Right cardiac atrium (tissue), 5 donors: Measurements from ENCODE around the gene ARAP3. TPM values are rescaled to one million over a fixed set of nuclear protein-coding genes. Genes with fewer than 3 reads are reported as not detected.

Source experiments
- ATAC-seq, 2 donors: fragments of 200-7000 bp; cut with Tn5 transposase; one replicate each; pipeline versions ENCODE4 v1.8.0 to v1.9.1; 2020; ENCODE audit warnings: moderate library complexity in 2 of 2, mild to moderate bottlenecking in 1 of 2
- DNase-seq, 3 donors: peaks; one replicate each; pipeline ENCODE4 v3.0.0-alpha.2; 2020
- H3K27ac ChIP-seq: one replicate; pipeline ENCODE4 v1.5.1; 2013; ENCODE audit warnings: mild to moderate bottlenecking, low read length, control low read depth, moderate library complexity
- H3K27me3 ChIP-seq: one replicate; pipeline ENCODE4 v1.6.1; 2013; ENCODE audit not compliant: control insufficient read depth, insufficient read depth
- H3K4me1 ChIP-seq: one replicate; pipeline ENCODE4 v1.6.1; 2013; ENCODE audit warnings: low read length; ENCODE audit not compliant: control insufficient read depth, insufficient read depth
- H3K4me3 ChIP-seq: one replicate; pipeline ENCODE4 v1.5.1; 2013; ENCODE audit warnings: low read length, control low read depth
- H3K9me3 ChIP-seq: one replicate; pipeline ENCODE4 v1.6.1; 2013; ENCODE audit warnings: low read length; ENCODE audit not compliant: control insufficient read depth
- WGBS: extraction: QIAGEN DNeasy Blood & Tissue Kit; methylation state at CpG from one replicate; pipeline ENCODE4 v1.1.7; 2013; 5-methylcytosine and 5-hydroxymethylcytosine counted together
- intact Hi-C, 4 donors: fragments of 100-400 bp; cut with DNase I; formaldehyde crosslinking; loops; one replicate each; pipeline versions ENCODE4 v1.11.0 to v1.14.0; 2022 to 2023
- polyA plus RNA-seq: library from polyadenylated mRNA; stranded (reverse); fragments of 200-250 nt; gene quantifications from one replicate; pipeline ENCODE4 v1.2.3, GENCODE V29; 2013
- total RNA-seq, 4 donors: library from RNA; stranded (reverse); fragmentation: NEBNext Ultra II Directional; extraction: Animal tissue kit (Norgen Biotek cat#: 25700); gene quantifications; one replicate each; pipeline ENCODE4 v1.2.1, GENCODE V29; 2021
- donor health status: healthy with polysubstance abuse.
- donor health status: DM: no; HTN: yes; CAD: no.
- donor health status: DM: no; HTN: no; CAD: no.
- donor health status: DM: no; HTN: yes; CAD: no; lungs with severe emphysema.
- donor health status: DM: yes; HTN: yes; CAD: no.

Gene ARAP3
- total and polyA plus RNA-seq, 5 donors: 12.4 to 18.8 (median 16.7) TPM

DNA sequence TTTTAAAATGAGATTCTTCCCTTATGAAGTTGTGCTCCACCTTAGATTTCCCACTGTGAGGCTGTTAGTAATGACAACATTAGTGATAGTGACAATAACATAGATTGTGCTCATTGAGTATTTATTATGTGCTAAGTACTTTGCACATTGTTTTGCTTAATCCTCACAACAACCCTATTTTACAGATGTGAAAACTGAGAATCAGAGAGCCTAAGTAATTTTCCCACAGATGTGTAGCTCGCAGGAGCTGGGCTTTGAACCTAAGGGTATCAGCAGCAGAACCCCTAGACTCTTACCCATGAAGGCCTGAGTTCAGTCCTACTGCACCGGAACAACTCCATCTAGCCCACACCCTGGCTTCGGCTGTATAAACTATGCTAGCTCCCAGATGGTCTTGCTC, 15.6 kb upstream of the ARAP3 start:
- intact Hi-C loops: no loop called here
- Histone ChIP-seq H3K27me3 (no peaks in the 10 kb centered on the region), H3K27ac (no peak overlapping the region), H3K4me3 (no peak overlapping the region), H3K9me3 (no peaks in the 10 kb centered on the region), H3K4me1 (no peaks in the 10 kb centered on the region)
- no peak for DNase-seq
- WGBS: 84% methylated on average over 3 of the region's 3 CpGs
- ATAC-seq: no peak

DNA sequence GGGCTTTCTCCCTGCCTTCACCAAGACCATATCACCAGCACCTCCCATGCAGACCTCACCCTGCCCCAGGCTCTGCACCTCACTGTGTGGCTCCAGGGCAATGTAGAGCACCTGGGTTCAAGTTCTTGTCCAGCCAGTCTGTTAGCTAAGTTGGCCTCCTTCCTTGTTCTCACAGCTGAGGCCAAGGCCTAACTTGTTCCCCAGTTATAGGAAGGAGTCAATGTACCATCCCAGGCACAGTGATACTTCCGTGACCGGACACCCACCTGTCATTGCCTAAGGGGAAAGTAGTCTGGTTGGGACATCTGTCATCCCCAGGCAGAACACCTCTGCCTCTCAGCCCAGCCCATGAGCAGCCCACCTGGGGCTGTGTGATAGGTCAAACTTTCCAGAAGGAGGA, 14.4 kb upstream of the ARAP3 start:
- H3K9me3 ChIP-seq: no peaks in the 10 kb centered on the region
- DNase-seq (no peak), ATAC-seq (no peak)
- no peak overlapping the region for H3K4me3 ChIP-seq
- intact Hi-C loops: no loop called here
- 82% methylated on average over 2 of the region's 2 CpGs for WGBS
- no peak overlapping the region for H3K27ac ChIP-seq
- H3K27me3 ChIP-seq: no peaks in the 10 kb centered on the region
- no peaks in the 10 kb centered on the region for H3K4me1 ChIP-seq

DNA sequence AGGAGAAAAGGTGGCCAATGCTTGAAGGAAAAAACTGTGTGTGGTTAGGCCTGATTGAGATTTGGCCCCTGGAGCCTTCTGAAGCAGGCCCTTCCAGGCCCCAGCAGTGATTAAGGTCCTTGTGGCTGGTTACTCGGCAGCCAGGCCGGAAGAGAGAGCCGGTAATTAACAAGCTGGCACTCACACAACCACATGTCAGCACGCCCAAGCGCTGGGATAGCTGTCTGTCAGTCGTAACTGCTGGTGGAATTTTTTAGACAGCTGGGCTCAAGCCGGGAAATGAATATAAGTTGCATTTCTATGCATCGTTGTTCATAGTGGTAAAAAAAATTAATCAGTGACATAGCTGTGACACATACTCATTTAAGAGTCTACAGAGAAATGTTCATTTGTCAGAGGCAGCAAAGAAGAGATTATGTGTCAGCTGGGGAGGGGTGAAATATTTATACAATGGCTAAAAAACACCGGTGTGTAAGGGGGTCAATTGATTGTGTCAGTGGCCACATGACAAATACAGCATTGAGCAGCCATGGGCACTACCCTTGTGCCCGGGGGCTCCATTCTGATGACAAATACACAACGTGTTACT, 13.7 kb upstream of the ARAP3 start:
- no peak overlapping the region for H3K27ac ChIP-seq
- 46% methylated on average over 11 of the region's 11 CpGs for WGBS
- H3K9me3 ChIP-seq: no peaks in the 10 kb centered on the region
- no peaks in the 10 kb centered on the region for H3K4me1 ChIP-seq
- DNase-seq (peak; percentile 53 to 80 (median 69)), ATAC-seq (peak in 1 of 2 donors; percentile 63)
- intact Hi-C loops: no loop called here
- H3K4me3 ChIP-seq: no peak overlapping the region
- H3K27me3 ChIP-seq: no peaks in the 10 kb centered on the region

DNA sequence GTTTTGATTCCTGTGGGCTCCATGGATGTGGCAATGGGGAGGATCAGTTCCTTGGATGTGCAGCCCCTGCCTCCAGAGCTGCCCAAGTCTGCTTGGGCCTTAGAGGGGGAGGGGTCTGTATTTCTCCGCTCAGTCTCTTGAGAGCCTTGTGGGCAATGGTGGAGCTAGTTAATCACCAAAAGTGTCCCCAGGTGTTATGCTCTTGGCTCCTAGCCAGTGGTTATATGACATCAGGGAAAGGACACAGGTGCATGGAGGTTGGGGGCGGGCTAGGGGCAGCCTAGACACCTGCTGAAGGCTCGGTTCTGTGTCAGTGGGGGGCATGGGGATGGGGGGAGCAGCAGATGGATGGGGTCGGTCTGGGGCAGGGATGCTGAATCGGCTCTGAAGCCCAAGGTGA, 12.4 kb upstream of the ARAP3 start:
- intact Hi-C loops: loop anchor here in 1 of 4 donors (5.0 kb wide), 1 partner anchor 268 kb away; no protein-coding TSS in a partner anchor
- Histone ChIP-seq H3K4me1 (no peaks in the 10 kb centered on the region), H3K27ac (no peak overlapping the region), H3K27me3 (no peaks in the 10 kb centered on the region), H3K4me3 (no peak overlapping the region), H3K9me3 (no peaks in the 10 kb centered on the region)
- 84% methylated on average over 5 of the region's 5 CpGs for WGBS
- no peak for DNase-seq
- ATAC-seq: no peak

DNA sequence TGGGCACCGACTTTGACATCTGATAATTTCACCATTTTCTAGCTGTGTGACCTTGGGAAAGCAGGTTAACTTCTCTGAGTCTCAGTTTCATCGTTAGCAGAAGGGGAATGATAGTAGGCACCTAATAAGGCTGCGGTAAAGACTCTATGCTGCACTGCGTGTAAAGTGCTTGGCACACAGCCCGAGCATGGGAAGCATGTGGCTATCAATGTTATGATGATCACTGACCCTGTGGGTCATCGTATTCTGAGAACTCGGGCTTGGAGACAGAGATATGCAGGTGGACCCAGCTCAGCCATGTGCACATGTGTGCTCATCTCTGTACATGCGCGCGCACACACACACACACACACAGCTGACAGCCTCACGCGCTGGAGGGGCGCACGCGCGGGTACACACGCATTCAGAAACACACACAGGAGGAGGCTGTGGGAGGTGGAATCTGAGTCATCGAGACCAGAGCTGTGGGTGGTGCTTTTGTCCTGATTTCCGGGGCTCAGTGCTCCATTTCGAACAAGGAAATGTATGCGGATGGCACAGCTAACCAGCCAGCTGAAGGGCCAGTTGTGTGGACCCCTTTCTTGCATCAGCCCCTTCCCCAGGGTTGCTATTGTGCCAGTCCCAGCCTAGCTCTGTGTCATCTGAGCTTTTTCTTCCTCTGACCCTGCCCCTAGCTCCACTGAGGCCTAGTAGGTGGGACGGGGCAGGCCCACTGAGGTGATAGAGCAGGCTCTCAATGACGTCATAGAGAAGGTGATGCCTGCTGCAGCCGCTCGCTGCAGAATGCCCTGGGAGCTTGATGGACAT, 11.1 kb upstream of the ARAP3 start:
- Histone ChIP-seq H3K27me3 (no peaks in the 10 kb centered on the region), H3K4me1 (no peaks in the 10 kb centered on the region), H3K27ac (no peak overlapping the region), H3K9me3 (no peaks in the 10 kb centered on the region), H3K4me3 (no peak overlapping the region)
- intact Hi-C loops: loop anchor here in 3 of 4 donors (2.0 to 5.0 kb wide), 2 partner anchors 268 to 269 kb away; no protein-coding TSS in a partner anchor
- DNase-seq: no peak
- ATAC-seq: no peak
- WGBS: 72% methylated on average over 25 of the region's 25 CpGs

DNA sequence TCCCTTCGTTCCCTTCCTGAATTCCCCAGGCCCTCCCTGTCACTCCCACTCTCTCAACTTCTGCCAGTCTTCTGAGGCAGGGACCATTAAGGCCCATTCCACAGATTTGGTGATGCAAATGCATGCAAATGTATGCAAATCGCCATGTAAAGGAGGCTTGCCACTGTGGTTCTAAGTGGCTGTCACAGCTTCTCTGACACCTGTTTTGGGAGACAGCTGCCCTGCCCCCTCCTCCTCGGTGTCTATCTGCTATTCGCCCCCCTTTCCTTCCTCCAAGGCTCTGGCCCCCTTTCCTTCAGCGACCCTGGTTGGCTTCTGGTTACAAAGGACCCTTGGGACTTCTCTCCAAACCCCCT, 10.5 kb upstream of the ARAP3 start:
- DNase-seq: no peak
- 27% methylated on average over 5 of the region's 5 CpGs for WGBS
- H3K27me3 ChIP-seq: no peaks in the 10 kb centered on the region
- intact Hi-C loops: loop anchor here in 3 of 4 donors (2.0 to 5.0 kb wide), 2 partner anchors 268 to 270 kb away; no protein-coding TSS in a partner anchor
- peak overlapping the region; percentile 37 for H3K4me3 ChIP-seq
- ATAC-seq: no peak
- H3K9me3 ChIP-seq: no peaks in the 10 kb centered on the region
- no peak overlapping the region for H3K27ac ChIP-seq
- no peaks in the 10 kb centered on the region for H3K4me1 ChIP-seq

DNA sequence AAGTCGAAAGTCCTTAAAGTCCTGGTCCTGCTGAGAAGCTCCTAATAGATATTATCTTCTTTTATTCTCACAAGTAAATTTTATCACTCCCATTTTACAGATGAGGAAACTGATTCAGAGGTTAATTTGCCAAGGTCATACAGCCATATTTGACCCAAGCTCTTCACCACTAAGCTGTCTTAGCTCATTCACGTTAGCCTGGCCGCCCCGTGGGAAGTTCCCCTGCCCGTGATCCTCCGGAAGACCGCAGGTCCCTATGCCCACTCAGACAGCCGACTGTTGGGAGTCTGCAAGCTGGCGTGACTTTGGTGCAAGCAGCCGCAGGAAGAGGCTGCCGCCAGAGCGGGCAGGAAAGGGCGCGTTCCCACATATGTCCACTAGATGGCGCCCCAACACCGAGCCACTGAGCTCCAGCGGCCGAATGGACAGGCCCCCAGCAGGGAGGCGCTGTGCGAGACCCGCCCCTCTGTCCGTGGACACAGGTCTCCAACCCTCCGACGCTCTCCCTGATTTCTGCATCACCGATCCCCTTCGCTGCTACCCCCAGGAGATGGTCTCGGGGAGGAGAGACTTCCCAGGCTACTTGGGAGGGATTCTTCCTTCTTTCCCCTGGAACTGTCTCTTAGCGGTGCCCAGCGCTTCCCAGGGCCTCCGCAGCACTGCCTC, 10.0 kb upstream of the ARAP3 start:
- DNase-seq: peak; percentile 83 to 94 (median 94)
- H3K4me3 ChIP-seq: peak overlapping the region; percentile 37
- 2% methylated on average over 30 of the region's 30 CpGs for WGBS
- H3K27me3 ChIP-seq: no peaks in the 10 kb centered on the region
- intact Hi-C loops: loop anchor here (2.0 to 5.0 kb wide), 2 partner anchors 269 to 270 kb away; no protein-coding TSS in a partner anchor
- H3K9me3 ChIP-seq: no peaks in the 10 kb centered on the region
- no peaks in the 10 kb centered on the region for H3K4me1 ChIP-seq
- peak; percentile 86 to 91 for ATAC-seq
- no peak overlapping the region for H3K27ac ChIP-seq

DNA sequence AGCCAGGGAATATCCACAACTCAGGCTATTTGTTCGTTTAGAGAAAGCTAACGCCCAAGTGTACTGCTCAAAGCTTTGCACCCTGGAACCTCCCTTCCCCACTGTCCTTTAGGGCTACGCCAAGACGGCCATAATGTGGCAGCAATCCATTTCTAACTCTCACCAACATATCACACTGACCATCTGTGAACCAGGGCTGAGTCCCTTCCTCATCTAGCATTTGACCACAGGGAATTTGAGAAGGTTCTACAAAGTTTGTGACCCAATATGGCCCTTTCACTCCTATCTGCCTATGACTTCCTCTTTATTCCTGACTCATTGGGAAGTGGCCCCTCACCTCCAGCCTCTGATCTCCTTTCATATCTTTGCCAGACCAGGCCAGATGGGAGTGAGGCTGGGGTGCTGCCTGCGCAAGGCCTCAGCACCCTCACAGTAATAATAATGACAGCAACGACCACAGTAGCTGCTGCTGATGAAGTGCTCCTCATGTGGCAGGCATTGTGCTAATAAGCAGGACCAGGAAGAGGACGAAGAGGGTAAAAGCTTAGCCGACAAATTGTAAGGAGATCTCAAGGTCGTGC, 9.3 kb upstream of the ARAP3 start:
- Histone ChIP-seq H3K4me1 (no peaks in the 10 kb centered on the region), H3K27me3 (no peaks in the 10 kb centered on the region), H3K9me3 (no peaks in the 10 kb centered on the region), H3K4me3 (no peak overlapping the region), H3K27ac (peak overlapping the region; percentile 5)
- peak in 1 of 2 donors; percentile 64 for ATAC-seq
- intact Hi-C loops: loop anchor here in 2 of 4 donors (2.0 to 5.0 kb wide), 2 partner anchors 269 to 271 kb away; no protein-coding TSS in a partner anchor
- WGBS: 62% methylated on average over 9 of the region's 9 CpGs
- DNase-seq: no peak

DNA sequence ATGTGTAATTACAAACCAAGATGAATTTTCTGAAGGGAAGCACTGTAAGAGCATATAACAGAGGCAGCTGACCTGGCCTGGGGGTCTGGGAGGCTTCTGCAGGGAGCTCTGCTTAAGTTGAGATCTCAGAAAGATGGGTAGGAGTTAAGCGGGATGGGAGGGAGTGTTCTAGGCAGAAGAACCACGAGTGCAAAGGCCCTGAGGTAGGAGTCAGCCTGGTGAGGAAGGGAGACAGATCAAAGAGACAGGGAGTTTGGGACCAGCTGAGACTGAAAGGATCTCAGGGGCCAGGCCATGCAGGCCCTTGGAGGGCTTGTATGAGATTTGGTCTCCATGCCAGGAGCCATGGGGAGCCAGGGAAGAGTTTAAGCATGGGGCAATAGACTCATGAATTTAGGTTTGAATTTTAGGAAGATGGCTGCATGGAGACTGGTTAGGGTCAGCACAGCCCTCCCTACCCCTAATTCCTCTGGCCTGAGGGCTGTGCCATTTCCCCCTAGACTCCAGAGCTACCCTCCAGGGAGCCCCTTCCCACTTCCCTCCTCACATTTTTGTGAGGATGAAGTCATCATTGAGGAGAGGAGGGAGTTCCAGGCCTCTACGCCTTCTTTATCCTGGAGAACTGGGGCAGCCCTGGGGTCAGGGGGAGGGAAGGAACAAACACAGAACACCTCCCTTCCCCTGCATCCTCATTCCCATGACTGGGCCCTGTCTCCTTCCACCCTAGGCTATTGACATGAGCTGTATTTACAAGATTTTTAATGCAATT, 4.8 kb upstream of the ARAP3 start:
- ATAC-seq: no peak
- no peaks in the 10 kb centered on the region for H3K4me1 ChIP-seq
- H3K27ac ChIP-seq: peak overlapping the region; percentile 34
- intact Hi-C loops: no loop called here
- DNase-seq: no peak
- 66% methylated on average over 3 of the region's 3 CpGs for WGBS
- H3K9me3 ChIP-seq: no peaks in the 10 kb centered on the region
- H3K27me3 ChIP-seq: no peaks in the 10 kb centered on the region
- no peak overlapping the region for H3K4me3 ChIP-seq

DNA sequence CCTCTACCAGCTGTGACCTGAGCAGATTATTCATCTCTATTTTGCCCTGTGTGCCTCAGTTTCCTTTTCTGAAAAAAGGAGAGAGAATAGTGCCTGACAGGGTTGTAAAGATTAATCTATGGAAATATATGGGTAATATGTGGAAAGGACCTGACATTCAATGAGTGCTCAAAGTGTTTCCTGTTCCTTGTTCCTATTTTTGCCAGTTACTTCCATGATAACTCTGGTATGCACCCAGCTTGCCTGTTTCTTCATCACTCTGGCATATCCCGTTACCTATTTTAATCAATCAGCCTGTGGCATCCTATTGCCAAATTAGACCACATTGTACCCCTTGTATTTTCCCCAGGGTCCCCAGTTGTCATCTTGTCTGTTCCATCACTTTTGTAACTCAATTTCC, 3.6 kb upstream of the ARAP3 start:
- WGBS: 60% methylated on average over 1 of the region's 1 CpG
- intact Hi-C loops: no loop called here
- no peak for DNase-seq
- no peak for ATAC-seq
- Histone ChIP-seq H3K27me3 (no peaks in the 10 kb centered on the region), H3K9me3 (no peaks in the 10 kb centered on the region), H3K27ac (no peak overlapping the region), H3K4me3 (no peak overlapping the region), H3K4me1 (no peaks in the 10 kb centered on the region)
